HepG2 (cell line): Measurements from ENCODE around the gene SBK2. TPM values are rescaled to one million over a fixed set of nuclear protein-coding genes. Genes with fewer than 3 reads are reported as not detected.
A peak's percentile ranks its signal among the peaks of the same experiment; 100 is the strongest.

ENCODE experiments used
- ATAC-seq: fragments of 200-7000 bp; cut with Tn5 transposase; 3 replicates; pipeline ENCODE4 v1.9.1; 2020; ENCODE audit warnings: mild to moderate bottlenecking, moderate library complexity
- BruUV-seq: library from RNA; stranded (reverse); fragments of 400-500 nt; replicated peaks from 2 replicates; lab custom pipeline; 2021; lab: Mats Ljungman, UMichigan
- CTCF ChIA-PET: fragments of 300-600 bp; formaldehyde crosslinking; extraction: SDS; loops from one replicate; lab custom pipeline; 2021; ENCODE audit warnings: low total read pairs, inconsistent platforms, low intra/inter-chr PET ratio; lab: Yijun Ruan, JAX
- POLR2A ChIA-PET: fragments of 350-600 bp; sonication (Branson Sonifier 250); formaldehyde crosslinking; loops from one replicate; lab custom pipeline; 2020; ENCODE audit warnings: antibody characterized with exemption, inconsistent platforms; lab: Yijun Ruan, JAX
- DNase-seq: peaks from one replicate; pipeline ENCODE4 v3.0.0-alpha.2; 2015; ENCODE audit warnings: low spot score
- FAIRE-seq: peaks from 3 replicates; lab custom pipeline; 2011; peaks lifted over from hg19 to GRCh38; lab: Jason Lieb, UNC
- H2AFZ ChIP-seq: one replicate; pipeline ENCODE4 v1.6.1; 2011; ENCODE audit warnings: low read length, inconsistent platforms
- H3K27ac ChIP-seq: fragments of 300-600 bp; 3 replicates; pipeline ENCODE4 v1.8.0; 2011; ENCODE audit warnings: mixed run types, mild to moderate bottlenecking, mixed read lengths, low read length, inconsistent platforms; ENCODE audit not compliant: insufficient read depth; ENCODE audit errors: extremely low read length
- H3K27me3 ChIP-seq, 2 experiments: fragments of 200-600 bp in 1 of 2; 2 replicates in 1 of 2; 3 replicates in 1 of 2; pipeline versions ENCODE4 v1.6.0 to v1.8.0; 2011; ENCODE audit warnings: low read length in 2 of 2, mild to moderate bottlenecking in 2 of 2, moderate library complexity in 2 of 2, inconsistent platforms in 1 of 2; ENCODE audit not compliant: insufficient read depth in 2 of 2, control insufficient read depth in 1 of 2
- H3K36me3 ChIP-seq, 2 experiments: fragments of 200-600 bp in 1 of 2; replicated peaks in 1 of 2; 2 replicates in 1 of 2; 3 replicates in 1 of 2; pipeline versions ENCODE4 v1.5.1 to v1.8.0; 2011; ENCODE audit warnings: low read length in 2 of 2, inconsistent platforms in 1 of 2; ENCODE audit not compliant: insufficient read depth in 2 of 2, control insufficient read depth in 1 of 2
- H3K4me1 ChIP-seq: 2 replicates; pipeline ENCODE4 v1.5.1; 2012; ENCODE audit warnings: low read length, inconsistent platforms; ENCODE audit not compliant: insufficient read depth
- H3K4me2 ChIP-seq: 2 replicates; pipeline ENCODE4 v1.6.0; 2011; ENCODE audit warnings: low read depth, low read length, inconsistent platforms
- H3K4me3 ChIP-seq, 3 experiments: fragments of 200-600 bp in 1 of 3; sonication (generic), shearing (Covaris generic) in 1 of 3; replicated peaks in 1 of 3; 2 replicates each; pipeline ENCODE4 v1.5.1; 2011 to 2016; ENCODE audit warnings: low read length in 3 of 3, inconsistent platforms in 2 of 3, low read depth in 2 of 3, mild to moderate bottlenecking in 2 of 3, control low read depth in 1 of 3, mixed read lengths in 1 of 3; ENCODE audit not compliant: insufficient read depth in 1 of 3
- H3K79me2 ChIP-seq: one replicate; pipeline ENCODE4 v1.6.1; 2011; ENCODE audit warnings: low read length, inconsistent platforms; ENCODE audit not compliant: insufficient read depth
- H3K9ac ChIP-seq: 2 replicates; pipeline ENCODE4 v1.6.0; 2011; ENCODE audit warnings: mild to moderate bottlenecking, low read depth, low read length, inconsistent platforms; ENCODE audit not compliant: insufficient read depth
- H3K9me3 ChIP-seq: 2 replicates; pipeline ENCODE4 v1.5.1; 2012; ENCODE audit warnings: mild to moderate bottlenecking, low read length
- H4K20me1 ChIP-seq: 2 replicates; pipeline ENCODE4 v1.6.0; 2011; ENCODE audit warnings: inconsistent platforms, mild to moderate bottlenecking, low read length, moderate library complexity; ENCODE audit not compliant: insufficient read depth
- AGO2 ChIP-seq: fragments of 200-400 bp; formaldehyde crosslinking; optimal IDR thresholded peaks from 2 replicates; pipeline ENCODE3; 2017; ENCODE audit warnings: mild to moderate bottlenecking, low read depth, low read length, moderate library complexity
- HNRNPLL ChIP-seq: fragments of 200-400 bp; formaldehyde crosslinking; IDR thresholded peaks from 2 replicates; pipeline ENCODE4 v1.6.1; 2017; ENCODE audit warnings: mild to moderate bottlenecking, low read depth, low read length; ENCODE audit not compliant: poor library complexity, severe bottlenecking
- SP1 ChIP-seq, 2 experiments: fragments of 450-650 bp in 1 of 2; sonication (generic) in 1 of 2; formaldehyde crosslinking in 1 of 2; IDR thresholded peaks; 2 replicates each; pipeline versions ENCODE4 v1.4.0 to v1.6.1; 2016 to 2020; ENCODE audit warnings: missing genetic modification reagents in 1 of 2
- TGIF2 ChIP-seq: IDR thresholded peaks from 2 replicates; pipeline ENCODE4 v1.6.1; 2016; ENCODE audit warnings: control low read depth, missing compliant biosample characterization
- ZNF34 ChIP-seq: sonication (generic); formaldehyde crosslinking; IDR thresholded peaks from 2 replicates; pipeline ENCODE4 v1.4.0; 2020; ENCODE audit warnings: mild to moderate bottlenecking, missing genetic modification reagents, borderline replicate concordance
- WGBS: methylation state at CpG from one replicate; pipeline ENCODE4 v1.1.6; 2017; ENCODE audit warnings: low lambda C conversion rate; 5-methylcytosine and 5-hydroxymethylcytosine counted together
- in situ Hi-C: cut with HindIII; loops from 2 replicates; pipeline ENCODE4 v1.10.0; 2017; ENCODE audit warnings: low pct_unique_long_range_greater_than_20kb; ENCODE audit not compliant: extremely low pct_ligation_motif_present
- intact Hi-C: fragments of 100-400 bp; cut with micrococcal nuclease; formaldehyde crosslinking; loops from one replicate; pipeline ENCODE4 v1.10.0; 2022; ENCODE audit not compliant: unreplicated experiment
- polyA plus RNA-seq, 8 experiments: library from polyadenylated mRNA; depleted of rRNA in 3 of 8; stranded (reverse) in 7 of 8; unstranded in 1 of 8; fragments of >200 nt; fragmentation: Illumina TruSeq in 4 of 8; extraction: Trizol in 4 of 8; gene quantifications; 2 replicates each; pipeline versions ENCODE4 v1.2.1 to v1.2.3, GENCODE V29; 2011 to 2016; ENCODE audit warnings: low read depth in 4 of 8, missing spikeins in 1 of 8, mixed read lengths in 1 of 8; ENCODE audit not compliant: insufficient read depth in 1 of 8
- total RNA-seq, 5 experiments: library from RNA; depleted of rRNA; stranded (reverse); fragments of >200 nt; fragmentation: Illumina TruSeq; extraction: Trizol; gene quantifications; 2 replicates each; pipeline ENCODE4 v1.2.3, GENCODE V29; 2016; ENCODE audit warnings: low read depth in 1 of 5
- TF ChIP-seq, protein P1 (sequence below): sonication (generic); IDR thresholded peaks from 2 replicates; pipeline ENCODE4 v1.6.1; 2016; ENCODE audit warnings: low read depth, borderline replicate concordance
- TF ChIP-seq, protein P2 (sequence below): sonication (generic); formaldehyde crosslinking; IDR thresholded peaks from 2 replicates; pipeline ENCODE4 v1.8.1; 2023; ENCODE audit warnings: mild to moderate bottlenecking, inconsistent platforms, moderate library complexity, missing genetic modification reagents, borderline replicate concordance
- TF ChIP-seq, protein P3 (sequence below): sonication (generic); formaldehyde crosslinking; IDR thresholded peaks from 2 replicates; pipeline ENCODE4 v1.8.1; 2022; ENCODE audit warnings: mild to moderate bottlenecking, missing genetic modification reagents

The SBK2 gene
- total and polyA plus RNA-seq, 2 of the 13 experiments (the other 11 are each of a cell fraction or from before 2014, with no cell fraction given) = 0.24 TPM; not detected in 1

GRCh38 chr19:55540619-55541018 is 3.7 kb upstream of the SBK2 start (continued):
- TF ChIP-seq, protein P1, sequence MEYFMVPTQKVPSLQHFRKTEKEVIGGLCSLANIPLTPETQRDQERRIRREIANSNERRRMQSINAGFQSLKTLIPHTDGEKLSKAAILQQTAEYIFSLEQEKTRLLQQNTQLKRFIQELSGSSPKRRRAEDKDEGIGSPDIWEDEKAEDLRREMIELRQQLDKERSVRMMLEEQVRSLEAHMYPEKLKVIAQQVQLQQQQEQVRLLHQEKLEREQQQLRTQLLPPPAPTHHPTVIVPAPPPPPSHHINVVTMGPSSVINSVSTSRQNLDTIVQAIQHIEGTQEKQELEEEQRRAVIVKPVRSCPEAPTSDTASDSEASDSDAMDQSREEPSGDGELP = no peak
- TF ChIP-seq SP1 (IDR thresholded peaks at IDR 0.05) (no peak), SP1 (CRISPR knock-in tag; IDR thresholded peaks at IDR 0.05) (no peak), ZNF34 (no peak), TGIF2 (no peak)
- TF ChIP-seq, protein P2, sequence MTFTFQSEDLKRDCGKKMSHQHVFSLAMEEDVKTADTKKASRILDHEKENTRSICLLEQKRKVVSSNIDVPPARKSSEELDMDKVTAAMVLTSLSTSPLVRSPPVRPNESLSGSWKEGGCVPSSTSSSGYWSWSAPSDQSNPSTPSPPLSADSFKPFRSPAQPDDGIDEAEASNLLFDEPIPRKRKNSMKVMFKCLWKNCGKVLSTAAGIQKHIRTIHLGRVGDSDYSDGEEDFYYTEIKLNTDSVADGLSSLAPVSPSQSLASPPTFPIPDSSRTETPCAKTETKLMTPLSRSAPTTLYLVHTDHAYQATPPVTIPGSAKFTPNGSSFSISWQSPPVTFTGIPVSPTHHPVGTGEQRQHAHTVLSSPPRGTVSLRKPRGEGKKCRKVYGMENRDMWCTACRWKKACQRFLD (CRISPR knock-in tag) = no peak

DNA sequence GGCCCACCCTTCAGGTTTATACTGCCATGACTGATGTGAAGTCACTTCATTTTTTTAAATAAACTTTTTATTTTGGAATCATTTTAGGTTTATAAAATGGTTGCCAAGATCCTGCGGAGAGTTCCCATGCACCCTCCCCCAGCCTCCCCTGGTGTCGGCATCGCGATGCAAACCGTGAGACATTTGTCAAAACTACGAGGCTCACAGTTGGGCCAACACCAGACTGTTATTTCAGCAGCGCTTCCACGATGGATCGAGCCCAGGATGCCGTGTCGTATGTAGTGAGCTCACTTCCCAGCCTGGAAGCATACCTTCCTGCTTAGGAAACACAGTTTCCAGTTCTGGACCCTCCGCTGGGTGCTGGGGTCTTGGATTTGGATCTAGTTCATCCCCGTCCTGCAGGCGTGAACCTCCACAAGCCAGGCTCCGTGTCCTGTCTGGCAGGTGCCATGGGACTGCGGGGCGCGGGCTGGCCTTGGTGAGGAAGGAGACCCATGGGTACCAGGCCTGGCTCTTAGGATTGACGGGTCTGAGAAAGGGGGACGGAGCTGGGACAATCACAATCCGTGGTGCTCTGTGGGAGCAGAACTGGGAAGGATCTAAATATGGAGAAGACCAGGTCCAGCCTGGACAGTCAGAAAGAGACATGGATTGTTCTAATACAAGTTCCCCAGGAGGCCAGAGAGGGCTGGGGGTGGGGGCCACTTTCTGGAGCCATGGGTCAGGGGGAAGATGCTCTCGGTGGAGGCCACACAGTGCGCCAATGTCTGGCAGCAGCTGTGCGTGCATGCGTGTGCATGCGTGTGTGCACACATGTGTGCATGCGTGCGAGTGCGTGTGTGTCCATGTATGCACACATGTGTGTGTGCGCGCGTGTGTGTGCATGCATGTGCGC is 2.4 kb upstream of the SBK2 start:
- in situ Hi-C loops (no loop called here), intact Hi-C loops (no loop called here)
- DNase-seq (no peak), FAIRE-seq (no peak), ATAC-seq (no peak)
- Histone ChIP-seq H2AFZ (no peak overlapping the region), H3K79me2 (no peaks in the 10 kb centered on the region), H3K4me3 (no peak overlapping the region), H4K20me1 (no peaks in the 10 kb centered on the region), H3K27ac (no peak overlapping the region), H3K9ac (no peak overlapping the region), H3K4me1 (peaks cover 35% of the 10 kb centered on the region), H3K9me3 (no peaks in the 10 kb centered on the region), H3K27me3 (no peaks in the 10 kb centered on the region; a peak in 1 of 5 replicates), H3K4me2 (no peak overlapping the region), H3K36me3 (no peaks in the 10 kb centered on the region)
- POLR2A ChIA-PET = no interaction called here
- TF ChIP-seq, protein P3, sequence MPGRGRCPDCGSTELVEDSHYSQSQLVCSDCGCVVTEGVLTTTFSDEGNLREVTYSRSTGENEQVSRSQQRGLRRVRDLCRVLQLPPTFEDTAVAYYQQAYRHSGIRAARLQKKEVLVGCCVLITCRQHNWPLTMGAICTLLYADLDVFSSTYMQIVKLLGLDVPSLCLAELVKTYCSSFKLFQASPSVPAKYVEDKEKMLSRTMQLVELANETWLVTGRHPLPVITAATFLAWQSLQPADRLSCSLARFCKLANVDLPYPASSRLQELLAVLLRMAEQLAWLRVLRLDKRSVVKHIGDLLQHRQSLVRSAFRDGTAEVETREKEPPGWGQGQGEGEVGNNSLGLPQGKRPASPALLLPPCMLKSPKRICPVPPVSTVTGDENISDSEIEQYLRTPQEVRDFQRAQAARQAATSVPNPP (CRISPR knock-in tag) = no peak
- TF ChIP-seq HNRNPLL (peak; percentile 63), AGO2 (peak; percentile 53)
- WGBS = 76% methylated on average over 32 of the region's 33 CpGs
- CTCF ChIA-PET = no interaction called here
- BruUV-seq = no TSS peak
